ENCODE results near the gene TMEM31. TPM values are rescaled to one million over a fixed set of nuclear protein-coding genes. Genes with fewer than 3 reads are reported as not detected.

The TMEM31 gene
- polyA plus RNA-seq, 1 of the 3 experiments (the other 2 are of a cell fraction) = not detected

GRCh38 chrX:103737696-103738095 lies 27.0 kb downstream of the TMEM31 start:
- Histone ChIP-seq H2AFZ (ENCODE audit: low read depth) (no peak overlapping the region), H3K9me3 (no peaks in the 10 kb centered on the region), H3K79me2 (ENCODE audit: insufficient read depth) (no peaks in the 10 kb centered on the region), H3K4me2 (no peak overlapping the region), H3K36me3 (replicated peaks in 1 of 2; ENCODE audit: control insufficient read depth in 1 of 2, insufficient read depth in 2 of 2, low read length in 1 of 2) (no peaks in the 10 kb centered on the region), H3F3A (replicated peaks; ENCODE audit: insufficient read depth) (no peaks in the 10 kb centered on the region), H3K27me3 (ENCODE audit: insufficient read depth) (no peaks in the 10 kb centered on the region; the same call in 1 of the 2 replicates), H3K4me1 (ENCODE audit: control insufficient read depth in 1 of 2, insufficient read depth in 2 of 2, low read depth in 1 of 2, low read length in 1 of 2) (peaks cover 0 to 4% of the 10 kb centered on the region in 2 experiments; a peak in 1 of 4 replicates), H3K9ac (no peak overlapping the region), H3K9me2 (no peaks in the 10 kb centered on the region), H4K20me1 (ENCODE audit: insufficient read depth) (no peaks in the 10 kb centered on the region), H3K4me3 (ENCODE audit: low read depth in 2 of 2, low read length in 1 of 2) (no peak overlapping the region), H3K27ac (ENCODE audit: low read depth in 2 of 2, low read length in 1 of 2) (no peak overlapping the region)
- no peak for DNase-seq
- ChIA-PET POLR2A (no interaction called here), CTCF (interaction anchor here (1.1 to 1.5 kb wide), 2 partner anchors 9 to 26 kb away, joined by 3 to 5 read pairs; no protein-coding TSS in a partner anchor)
- TF ChIP-seq MEF2A (IDR thresholded peaks at IDR 0.05; ENCODE audit: borderline replicate concordance, low read depth) = no peak
- no peak for TF ChIP-seq YY1 (IDR thresholded peaks at IDR 0.05; ENCODE audit: low read depth)
- no peak for TF ChIP-seq MXI1 (IDR thresholded peaks at IDR 0.05; ENCODE audit: low read depth, low read length)
- TF ChIP-seq NFIC (IDR thresholded peaks at IDR 0.05; ENCODE audit: borderline replicate concordance) = no peak
- no peak for TF ChIP-seq FOSL2 (IDR thresholded peaks at IDR 0.05; ENCODE audit: borderline replicate concordance, low read depth)
- no peak for TF ChIP-seq USF1 (IDR thresholded peaks at IDR 0.05; ENCODE audit: borderline replicate concordance, low read depth)
- no peak for TF ChIP-seq PBX3 (IDR thresholded peaks at IDR 0.05)
- TF ChIP-seq TAF1 (IDR thresholded peaks at IDR 0.05; ENCODE audit: borderline replicate concordance, low read depth, low read length) = no peak
- no peak for TF ChIP-seq TCF12 (IDR thresholded peaks at IDR 0.05)
- no peak for TF ChIP-seq RAD21 (IDR thresholded peaks at IDR 0.05; ENCODE audit: low read length)
- no peak for TF ChIP-seq JUND (IDR thresholded peaks at IDR 0.05)
- no peak for TF ChIP-seq EP300 (IDR thresholded peaks at IDR 0.05; ENCODE audit: borderline replicate concordance in 1 of 2, low read depth in 1 of 2, low read length in 1 of 2)
- no peak for TF ChIP-seq ELF1 (IDR thresholded peaks at IDR 0.05)
- no peak for TF ChIP-seq RXRA (IDR thresholded peaks at IDR 0.05; ENCODE audit: borderline replicate concordance, low read depth)
- TF ChIP-seq USF2 (IDR thresholded peaks at IDR 0.05; ENCODE audit: borderline replicate concordance, low read depth, low read length) = no peak
- TF ChIP-seq GABPA (IDR thresholded peaks at IDR 0.05; ENCODE audit: low read depth) = no peak

GRCh38 chrX:103739421-103739820 lies 28.7 kb downstream of the TMEM31 start:
- DNase-seq = no peak
- no peaks in the 10 kb centered on the region for H3K36me3 ChIP-seq (replicated peaks in 1 of 2; ENCODE audit: control insufficient read depth in 1 of 2, insufficient read depth in 2 of 2, low read length in 1 of 2)
- H3K4me2 ChIP-seq = no peak overlapping the region
- no peak overlapping the region for H2AFZ ChIP-seq (ENCODE audit: low read depth)
- ChIA-PET CTCF (interaction anchor here (1.6 kb wide), 1 partner anchor 15 kb away, joined by 6 read pairs; no protein-coding TSS in a partner anchor), POLR2A (no interaction called here)
- peaks cover 0 to under 1% of the 10 kb centered on the region in 2 experiments; a peak in 1 of 4 replicates for H3K4me1 ChIP-seq (ENCODE audit: control insufficient read depth in 1 of 2, insufficient read depth in 2 of 2, low read depth in 1 of 2, low read length in 1 of 2)
- 31% methylated on average over 1 of the region's 1 CpG for WGBS (ENCODE audit: low lambda C conversion rate)
- no peaks in the 10 kb centered on the region for H4K20me1 ChIP-seq (ENCODE audit: insufficient read depth)
- no peaks in the 10 kb centered on the region for H3K9me2 ChIP-seq
- no peak overlapping the region for H3K4me3 ChIP-seq (ENCODE audit: low read depth in 2 of 2, low read length in 1 of 2)
- no peaks in the 10 kb centered on the region for H3K79me2 ChIP-seq (ENCODE audit: insufficient read depth)
- TF ChIP-seq RAD21 (IDR thresholded peaks at IDR 0.05; ENCODE audit: low read length) (no peak), ELF1 (IDR thresholded peaks at IDR 0.05) (no peak), REST (IDR thresholded peaks at IDR 0.05; ENCODE audit: low read depth, low read length) (no peak), EZH2phosphoT487 (IDR thresholded peaks at IDR 0.05; ENCODE audit: borderline replicate concordance, low read depth) (no peak), NRF1 (IDR thresholded peaks at IDR 0.05; ENCODE audit: low read depth, low read length) (no peak)
- H3K27me3 ChIP-seq (ENCODE audit: insufficient read depth) = no peaks in the 10 kb centered on the region; the same call in 1 of the 2 replicates
- no peaks in the 10 kb centered on the region for H3K9me3 ChIP-seq
- H3F3A ChIP-seq (replicated peaks; ENCODE audit: insufficient read depth) = no peaks in the 10 kb centered on the region
- H3K27ac ChIP-seq (ENCODE audit: low read depth in 2 of 2, low read length in 1 of 2) = no peak overlapping the region
- no peak overlapping the region for H3K9ac ChIP-seq
